HG03097 (cell line): ENCODE data around the gene DRD3.

ENCODE experiments used
- ATAC-seq: cut with Tn5 transposase; IDR thresholded peaks from one replicate; pipeline ENCODE4 v1.9.1; 2021; ENCODE audit not compliant: unreplicated experiment, low FRiP score

The DRD3 gene

DNA sequence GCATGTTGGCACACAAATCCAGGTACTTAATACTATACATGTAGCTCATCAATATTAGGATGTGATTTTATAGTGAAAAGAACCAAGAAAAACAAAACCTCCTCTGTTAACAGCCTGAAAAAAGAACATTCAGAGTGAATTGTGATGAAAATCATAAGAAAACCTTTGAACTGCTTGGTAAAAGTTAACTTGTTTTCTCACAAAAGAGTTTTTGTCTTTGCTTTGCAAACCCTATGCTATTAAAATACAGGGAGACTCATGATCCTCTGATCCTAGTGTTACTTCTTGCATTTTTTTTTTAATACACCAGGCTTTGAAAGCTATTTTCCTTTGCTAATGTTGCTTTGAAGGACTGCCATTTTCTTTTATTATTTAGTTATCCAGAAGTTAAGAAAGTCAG, 98.7 kb downstream of the DRD3 start:
- no peak for ATAC-seq

DNA sequence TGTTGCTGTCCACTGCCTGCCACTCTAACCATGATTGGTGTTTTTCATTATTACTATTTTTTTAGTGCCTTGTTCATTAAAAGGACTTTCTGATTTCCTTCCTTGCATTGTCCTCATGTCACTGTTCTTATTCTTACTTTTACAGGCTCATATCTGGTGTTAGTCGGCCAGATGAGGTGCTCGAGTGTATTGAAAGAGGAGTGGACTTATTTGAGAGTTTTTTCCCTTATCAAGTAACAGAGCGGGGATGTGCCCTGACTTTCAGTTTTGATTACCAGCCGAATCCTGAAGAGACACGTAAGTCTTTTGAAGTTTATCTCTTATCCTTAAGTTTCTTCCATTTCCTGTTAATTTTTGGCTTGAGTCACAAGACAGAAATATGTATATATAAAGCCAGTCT, 99.1 kb downstream of the DRD3 start:
- no peak for ATAC-seq

DNA sequence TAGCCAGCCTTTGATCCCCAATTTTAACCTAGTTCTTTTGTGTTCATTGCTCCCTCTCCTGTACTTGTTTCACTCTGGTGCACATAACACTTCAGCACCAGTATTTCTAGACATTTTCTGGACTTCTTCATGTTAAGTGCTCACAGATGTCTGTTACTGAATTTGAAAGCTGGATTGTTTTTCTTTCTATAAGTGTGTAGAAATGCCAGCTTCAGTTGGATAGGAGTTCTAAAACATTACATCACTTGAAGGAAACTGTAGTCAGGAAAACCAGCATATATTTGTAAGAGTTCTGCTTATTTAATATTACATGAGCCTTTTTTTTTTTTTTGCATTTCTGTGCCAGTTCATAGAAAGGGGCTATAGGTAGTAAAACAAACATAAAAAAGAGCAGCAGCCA, 100.7 kb downstream of the DRD3 start:
- ATAC-seq = no peak
